A549 (cell line): ENCODE data around the gene RANGRF. TPM values are rescaled to one million over a fixed set of nuclear protein-coding genes. Genes with fewer than 3 reads are reported as not detected.

Experiments used
- ATAC-seq, 2 experiments: fragments of 200-7000 bp in 1 of 2; fragments of >200 bp in 1 of 2; cut with Nextera tagmentation in 1 of 2; cut with Tn5 transposase in 1 of 2; 3 replicates each; pipeline versions ENCODE4 v1.8.0 to v1.9.1; 2018 to 2020; ENCODE audit warnings: mild to moderate bottlenecking in 1 of 2, moderate library complexity in 1 of 2
- CTCF ChIA-PET: fragments of 300-600 bp; sonication (Branson Sonifier 250); formaldehyde crosslinking; extraction: SDS; loops from one replicate; lab custom pipeline; 2021; ENCODE audit warnings: antibody characterized with exemption, inconsistent platforms; lab: Yijun Ruan, JAX
- POLR2A ChIA-PET: fragments of 350-600 bp; formaldehyde crosslinking; extraction: SDS; loops from one replicate; lab custom pipeline; 2021; ENCODE audit warnings: antibody characterized with exemption, inconsistent platforms; lab: Yijun Ruan, JAX
- DNase-seq, 2 experiments: peaks; one replicate each; pipeline versions ENCODE4 v3.0.0 to v3.0.0-alpha.2; 2011 to 2016; ENCODE audit warnings: low read depth in 1 of 2, low spot score in 1 of 2
- FAIRE-seq: peaks from 2 replicates; lab custom pipeline; 2011; peaks lifted over from hg19 to GRCh38; lab: Jason Lieb, UNC
- H3K27ac ChIP-seq, 2 experiments: fragments of >200 bp; sonication (Bioruptor Twin); formaldehyde crosslinking; 3 replicates each; pipeline ENCODE4 v1.5.1; 2016 to 2017
- H3K4me1 ChIP-seq: fragments of >200 bp; sonication (Bioruptor Twin); formaldehyde crosslinking; 3 replicates; pipeline ENCODE4 v1.6.1; 2016
- H3K4me2 ChIP-seq: fragments of >200 bp; sonication (Bioruptor Twin); formaldehyde crosslinking; 3 replicates; pipeline ENCODE4 v1.6.1; 2016
- H3K4me3 ChIP-seq: fragments of >200 bp; sonication (Bioruptor Twin); formaldehyde crosslinking; 3 replicates; pipeline ENCODE4 v1.5.1; 2016
- H3K9me3 ChIP-seq: fragments of >200 bp; sonication (Bioruptor Twin); formaldehyde crosslinking; 3 replicates; pipeline ENCODE4 v1.6.1; 2016
- CBX2 ChIP-seq: fragments of 200-600 bp; sonication (generic); IDR thresholded peaks from 2 replicates; pipeline ENCODE4 v1.6.1; 2016; ENCODE audit warnings: low read depth, mild to moderate bottlenecking, borderline replicate concordance
- CBX8 ChIP-seq: fragments of 200-600 bp; sonication (generic); IDR thresholded peaks from 2 replicates; pipeline ENCODE4 v1.6.1; 2016
- EP300 ChIP-seq, 2 experiments: fragments of >200 bp; sonication (Bioruptor Twin); formaldehyde crosslinking; IDR thresholded peaks; 2 replicates in 1 of 2; 3 replicates in 1 of 2; pipeline ENCODE4 v1.6.1; 2016 to 2017
- ESRRA ChIP-seq: fragments of 150-350 bp; IDR thresholded peaks from 2 replicates; pipeline ENCODE4 v1.6.1; 2014; ENCODE audit warnings: mild to moderate bottlenecking, low read length, borderline replicate concordance
- FOSB ChIP-seq: fragments of 250-450 bp; sonication (Bioruptor Pico); IDR thresholded peaks from 2 replicates; pipeline ENCODE4 v1.5.0; 2020; ENCODE audit warnings: mild to moderate bottlenecking, moderate library complexity
- FOXS1 ChIP-seq: fragments of 250-450 bp; sonication (Bioruptor Pico); IDR thresholded peaks from 2 replicates; pipeline ENCODE4 v1.5.0; 2020; ENCODE audit warnings: mild to moderate bottlenecking, moderate library complexity
- GATA3 ChIP-seq: IDR thresholded peaks from 2 replicates; pipeline ENCODE4 v1.6.1; 2012; ENCODE audit warnings: borderline replicate concordance
- JUN ChIP-seq, 2 experiments: fragments of >200 bp; sonication (Bioruptor Twin); formaldehyde crosslinking; IDR thresholded peaks; 2 replicates in 1 of 2; 3 replicates in 1 of 2; pipeline ENCODE4 v1.6.1; 2016 to 2017
- JUNB ChIP-seq: fragments of >200 bp; sonication (Bioruptor Twin); formaldehyde crosslinking; IDR thresholded peaks from 2 replicates; pipeline ENCODE4 v1.6.1; 2016
- KDM5A ChIP-seq: fragments of 200-600 bp; sonication (generic); IDR thresholded peaks from 2 replicates; pipeline ENCODE4 v1.6.1; 2016; ENCODE audit warnings: antibody characterized with exemption, mild to moderate bottlenecking
- MAFK ChIP-seq: fragments of 450-650 bp; IDR thresholded peaks from 2 replicates; pipeline ENCODE4 v1.6.1; 2014; ENCODE audit not compliant: partially characterized antibody
- PHF8 ChIP-seq: fragments of 200-600 bp; sonication (generic); IDR thresholded peaks from 2 replicates; pipeline ENCODE4 v1.6.1; 2016; ENCODE audit warnings: low read depth, mild to moderate bottlenecking, antibody characterized with exemption, moderate library complexity, borderline replicate concordance
- POLR2A ChIP-seq: IDR thresholded peaks from 2 replicates; pipeline ENCODE4 v1.6.1; 2012; ENCODE audit warnings: mild to moderate bottlenecking, low read length
- ZC3H11A ChIP-seq: fragments of 450-650 bp; IDR thresholded peaks from 2 replicates; pipeline ENCODE4 v1.6.1; 2014; ENCODE audit warnings: antibody characterized with exemption, mild to moderate bottlenecking
- ZNF302 ChIP-seq: fragments of 250-450 bp; sonication (Bioruptor Pico); IDR thresholded peaks from 2 replicates; pipeline ENCODE4 v1.9.0; 2021; ENCODE audit warnings: inconsistent platforms, mild to moderate bottlenecking, moderate library complexity
- ZSCAN20 ChIP-seq: fragments of 250-450 bp; sonication (Bioruptor Pico); IDR thresholded peaks from 2 replicates; pipeline ENCODE4 v1.8.0; 2022; ENCODE audit warnings: mild to moderate bottlenecking, moderate library complexity
- WGBS: methylation state at CpG from one replicate; pipeline ENCODE4 v1.1.6; 2017; ENCODE audit errors: missing lambda C conversion rate; 5-methylcytosine and 5-hydroxymethylcytosine counted together
- polyA plus RNA-seq, 4 experiments: library from polyadenylated mRNA; depleted of rRNA in 3 of 4; stranded (reverse); fragments of >200 nt; fragmentation: RNase III in 1 of 4; extraction: RNeasy Plus Mini Kit Qiagen cat#74134 plus additional on column Dnase treatment in 1 of 4; gene quantifications; 2 replicates in 3 of 4; 3 replicates in 1 of 4; pipeline ENCODE4 v1.2.3, GENCODE V29; 2011 to 2017
- TF ChIP-seq, protein P1 (sequence below): IDR thresholded peaks from 2 replicates; pipeline ENCODE4 v1.6.1; 2012
- TF ChIP-seq, protein P2 (sequence below): fragments of 200-600 bp; sonication (generic); IDR thresholded peaks from 2 replicates; pipeline ENCODE4 v1.6.1; 2016; ENCODE audit warnings: antibody characterized with exemption, mild to moderate bottlenecking, moderate library complexity
- TF ChIP-seq, protein P3 (sequence below): fragments of >200 bp; sonication (Bioruptor Twin); formaldehyde crosslinking; IDR thresholded peaks from 3 replicates; pipeline ENCODE4 v1.6.1; 2016
- TF ChIP-seq, protein P4 (sequence below): IDR thresholded peaks from 2 replicates; pipeline ENCODE4 v1.6.1; 2012; ENCODE audit warnings: low read depth, borderline replicate concordance

Gene RANGRF
- polyA plus RNA-seq, 2 of the 4 experiments (the other 2 are of a cell fraction): 47.2 to 56.4 TPM

DNA sequence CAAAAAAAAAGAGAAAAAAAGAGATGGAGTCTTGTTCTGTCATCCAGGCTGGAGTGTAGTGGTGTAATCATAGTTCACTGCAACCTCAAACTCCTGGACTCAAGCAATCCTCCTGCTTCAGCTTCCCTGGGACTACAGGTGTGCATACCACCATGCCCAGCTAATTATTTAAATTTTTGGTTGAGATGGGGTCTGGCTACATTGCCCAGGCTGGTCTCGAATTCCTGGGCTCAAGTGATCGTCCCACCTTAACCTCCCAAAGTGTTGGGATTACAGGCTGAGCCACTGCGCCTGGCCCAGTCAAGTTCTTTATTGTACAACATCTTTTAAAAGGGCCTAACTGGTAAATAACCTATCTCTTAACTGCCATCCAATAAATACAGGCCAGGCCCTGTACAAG, 6.1 kb upstream of the RANGRF start:
- CTCF ChIA-PET: interaction anchor here (1.3 to 3.4 kb wide), 3 partner anchors 12 to 19 kb away, joined by 3 to 17 read pairs (median 12); partner anchors contain the start of gene SLC25A35

DNA sequence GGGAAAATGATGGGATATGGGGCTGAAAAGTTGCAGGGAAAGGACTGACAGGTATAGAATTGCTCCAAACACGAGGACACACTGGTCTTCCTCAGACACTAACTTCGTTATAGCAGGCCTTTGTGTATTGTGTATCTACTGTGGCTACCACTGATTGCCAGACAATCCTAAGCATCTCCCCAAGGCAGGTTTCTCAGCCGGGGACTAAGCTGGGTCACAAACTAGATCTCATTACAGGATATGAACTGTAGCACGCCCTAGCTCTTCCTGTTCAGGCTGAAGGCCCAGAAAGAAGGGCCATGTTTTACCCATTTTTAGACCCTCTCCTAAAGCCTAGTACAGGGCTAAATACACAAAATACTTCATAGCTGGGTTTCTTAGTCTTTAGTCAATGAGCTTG, 5.1 kb upstream of the RANGRF start:
- no peak for FAIRE-seq
- no peak for ATAC-seq
- Histone ChIP-seq H3K4me2 (no peak overlapping the region), H3K4me3 (no peak overlapping the region), H3K27ac (no peak overlapping the region), H3K4me1 (peaks cover 5% of the 10 kb centered on the region), H3K9me3 (no peaks in the 10 kb centered on the region)
- no peak for TF ChIP-seq FOSB
- no peak for TF ChIP-seq ZNF302
- WGBS: 75% methylated on average over 4 of the region's 4 CpGs
- DNase-seq: no peak
- POLR2A ChIA-PET: interaction anchor here (0.5 to 1.2 kb wide), 3 partner anchors 12 to 37 kb away, joined by 3 to 9 read pairs (median 3); partner anchors contain the start of gene SLC25A35
- CTCF ChIA-PET: interaction anchor here (0.6 to 3.4 kb wide), 8 partner anchors 11 to 298 kb away, joined by 3 to 17 read pairs (median 4); partner anchors contain the start of gene SLC25A35

More for the DNA sequence above, 6.1 kb upstream of the RANGRF start:
- TF ChIP-seq EP300 (IDR thresholded peaks at IDR 0.05): no peak
- TF ChIP-seq PHF8: no peak
- no peak for TF ChIP-seq JUN (IDR thresholded peaks at IDR 0.05)
- TF ChIP-seq FOXS1 (CRISPR knock-in tag): no peak
- TF ChIP-seq, protein P1, sequence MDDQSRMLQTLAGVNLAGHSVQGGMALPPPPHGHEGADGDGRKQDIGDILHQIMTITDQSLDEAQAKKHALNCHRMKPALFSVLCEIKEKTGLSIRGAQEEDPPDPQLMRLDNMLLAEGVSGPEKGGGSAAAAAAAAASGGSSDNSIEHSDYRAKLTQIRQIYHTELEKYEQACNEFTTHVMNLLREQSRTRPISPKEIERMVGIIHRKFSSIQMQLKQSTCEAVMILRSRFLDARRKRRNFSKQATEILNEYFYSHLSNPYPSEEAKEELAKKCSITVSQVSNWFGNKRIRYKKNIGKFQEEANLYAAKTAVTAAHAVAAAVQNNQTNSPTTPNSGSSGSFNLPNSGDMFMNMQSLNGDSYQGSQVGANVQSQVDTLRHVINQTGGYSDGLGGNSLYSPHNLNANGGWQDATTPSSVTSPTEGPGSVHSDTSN: no peak
- no peak for TF ChIP-seq ZC3H11A
- no peak for TF ChIP-seq CBX8
- TF ChIP-seq JUNB: no peak
- TF ChIP-seq, protein P2, sequence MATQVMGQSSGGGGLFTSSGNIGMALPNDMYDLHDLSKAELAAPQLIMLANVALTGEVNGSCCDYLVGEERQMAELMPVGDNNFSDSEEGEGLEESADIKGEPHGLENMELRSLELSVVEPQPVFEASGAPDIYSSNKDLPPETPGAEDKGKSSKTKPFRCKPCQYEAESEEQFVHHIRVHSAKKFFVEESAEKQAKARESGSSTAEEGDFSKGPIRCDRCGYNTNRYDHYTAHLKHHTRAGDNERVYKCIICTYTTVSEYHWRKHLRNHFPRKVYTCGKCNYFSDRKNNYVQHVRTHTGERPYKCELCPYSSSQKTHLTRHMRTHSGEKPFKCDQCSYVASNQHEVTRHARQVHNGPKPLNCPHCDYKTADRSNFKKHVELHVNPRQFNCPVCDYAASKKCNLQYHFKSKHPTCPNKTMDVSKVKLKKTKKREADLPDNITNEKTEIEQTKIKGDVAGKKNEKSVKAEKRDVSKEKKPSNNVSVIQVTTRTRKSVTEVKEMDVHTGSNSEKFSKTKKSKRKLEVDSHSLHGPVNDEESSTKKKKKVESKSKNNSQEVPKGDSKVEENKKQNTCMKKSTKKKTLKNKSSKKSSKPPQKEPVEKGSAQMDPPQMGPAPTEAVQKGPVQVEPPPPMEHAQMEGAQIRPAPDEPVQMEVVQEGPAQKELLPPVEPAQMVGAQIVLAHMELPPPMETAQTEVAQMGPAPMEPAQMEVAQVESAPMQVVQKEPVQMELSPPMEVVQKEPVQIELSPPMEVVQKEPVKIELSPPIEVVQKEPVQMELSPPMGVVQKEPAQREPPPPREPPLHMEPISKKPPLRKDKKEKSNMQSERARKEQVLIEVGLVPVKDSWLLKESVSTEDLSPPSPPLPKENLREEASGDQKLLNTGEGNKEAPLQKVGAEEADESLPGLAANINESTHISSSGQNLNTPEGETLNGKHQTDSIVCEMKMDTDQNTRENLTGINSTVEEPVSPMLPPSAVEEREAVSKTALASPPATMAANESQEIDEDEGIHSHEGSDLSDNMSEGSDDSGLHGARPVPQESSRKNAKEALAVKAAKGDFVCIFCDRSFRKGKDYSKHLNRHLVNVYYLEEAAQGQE: no peak
- no peak for TF ChIP-seq KDM5A
- no peak for TF ChIP-seq ESRRA
- 31% methylated on average over 3 of the region's 3 CpGs for WGBS
- ATAC-seq (no peak), FAIRE-seq (no peak), DNase-seq (no peak)
- Histone ChIP-seq H3K4me2 (no peak overlapping the region), H3K27ac (no peak overlapping the region), H3K4me3 (no peak overlapping the region), H3K9me3 (no peaks in the 10 kb centered on the region), H3K4me1 (no peaks in the 10 kb centered on the region)
- POLR2A ChIA-PET: no interaction called here

DNA sequence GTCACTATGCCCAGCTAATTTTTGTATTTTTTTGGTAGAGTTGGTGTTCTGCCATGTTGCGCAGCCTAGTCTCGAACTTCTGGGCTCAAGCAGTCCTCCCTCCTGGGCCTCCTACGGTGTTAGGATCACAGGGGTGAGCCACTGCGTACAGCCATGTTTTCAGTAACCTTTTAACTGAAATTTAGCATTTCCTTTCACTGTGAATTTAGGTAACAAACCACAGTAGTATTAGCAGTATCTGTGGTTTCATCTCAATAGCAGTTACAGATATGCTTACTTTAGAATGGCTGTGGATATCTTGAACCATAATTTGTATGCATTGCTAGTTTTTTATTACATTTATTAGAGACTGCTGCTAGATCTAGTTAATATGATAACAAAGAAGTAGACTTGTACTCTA, 4.3 kb upstream of the RANGRF start:
- 81% methylated on average over 4 of the region's 4 CpGs for WGBS
- Histone ChIP-seq H3K4me3 (no peak overlapping the region), H3K27ac (no peak overlapping the region), H3K4me2 (no peak overlapping the region), H3K9me3 (no peaks in the 10 kb centered on the region)
- POLR2A ChIA-PET: interaction anchor here (0.5 to 1.2 kb wide), 2 partner anchors 11 to 37 kb away, joined by 3 to 9 read pairs; partner anchors contain the start of gene SLC25A35
- DNase-seq (no peak), ATAC-seq (no peak)
- TF ChIP-seq, protein P1: no peak
- TF ChIP-seq POLR2A (no peak), ZSCAN20 (no peak), ZC3H11A (no peak), GATA3 (no peak), CBX2 (no peak), JUNB (no peak), MAFK (no peak)
- TF ChIP-seq, protein P3, sequence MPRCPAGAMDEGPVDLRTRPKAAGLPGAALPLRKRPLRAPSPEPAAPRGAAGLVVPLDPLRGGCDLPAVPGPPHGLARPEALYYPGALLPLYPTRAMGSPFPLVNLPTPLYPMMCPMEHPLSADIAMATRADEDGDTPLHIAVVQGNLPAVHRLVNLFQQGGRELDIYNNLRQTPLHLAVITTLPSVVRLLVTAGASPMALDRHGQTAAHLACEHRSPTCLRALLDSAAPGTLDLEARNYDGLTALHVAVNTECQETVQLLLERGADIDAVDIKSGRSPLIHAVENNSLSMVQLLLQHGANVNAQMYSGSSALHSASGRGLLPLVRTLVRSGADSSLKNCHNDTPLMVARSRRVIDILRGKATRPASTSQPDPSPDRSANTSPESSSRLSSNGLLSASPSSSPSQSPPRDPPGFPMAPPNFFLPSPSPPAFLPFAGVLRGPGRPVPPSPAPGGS: no peak
- TF ChIP-seq, protein P4, sequence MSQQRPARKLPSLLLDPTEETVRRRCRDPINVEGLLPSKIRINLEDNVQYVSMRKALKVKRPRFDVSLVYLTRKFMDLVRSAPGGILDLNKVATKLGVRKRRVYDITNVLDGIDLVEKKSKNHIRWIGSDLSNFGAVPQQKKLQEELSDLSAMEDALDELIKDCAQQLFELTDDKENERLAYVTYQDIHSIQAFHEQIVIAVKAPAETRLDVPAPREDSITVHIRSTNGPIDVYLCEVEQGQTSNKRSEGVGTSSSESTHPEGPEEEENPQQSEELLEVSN: no peak
- TF ChIP-seq, all 56 proteins: peak for 0
- CTCF ChIA-PET: interaction anchor here (0.7 to 1.6 kb wide), 2 partner anchors 30 to 38 kb away, joined by 3 read pairs; no protein-coding TSS in a partner anchor
- no peak for FAIRE-seq
- H3K4me1 ChIP-seq: peaks cover 6% of the 10 kb centered on the region
